Type B pancreatic cell (in vitro differentiated cells): Measurements from ENCODE around the gene APOH. TPM values are rescaled to one million over a fixed set of nuclear protein-coding genes. Genes with fewer than 3 reads are reported as not detected.

ENCODE experiments used
- DNase-seq: peaks from one replicate; pipeline ENCODE4 v3.0.0; 2021; ENCODE audit warnings: mixed read lengths; ENCODE audit not compliant: unreplicated experiment; ENCODE audit errors: extremely low spot score
- H3K27ac Mint-ChIP-seq: 2 replicates; pipeline ENCODE4 v1.8.0; 2021; ENCODE audit warnings: mild to moderate bottlenecking, mixed read lengths
- H3K27me3 Mint-ChIP-seq: 2 replicates; pipeline ENCODE4 v1.8.0; 2021; ENCODE audit warnings: mixed read lengths
- H3K36me3 Mint-ChIP-seq: 2 replicates; pipeline ENCODE4 v1.8.0; 2021; ENCODE audit warnings: mixed read lengths
- H3K4me1 Mint-ChIP-seq: one replicate; pipeline ENCODE4 v1.8.0; 2021; ENCODE audit warnings: mixed read lengths; ENCODE audit not compliant: unreplicated experiment
- H3K4me3 Mint-ChIP-seq: 2 replicates; pipeline ENCODE4 v1.8.0; 2021; ENCODE audit warnings: mild to moderate bottlenecking, mixed read lengths
- H3K9me3 Mint-ChIP-seq: 2 replicates; pipeline ENCODE4 v1.8.0; 2021; ENCODE audit warnings: mixed read lengths
- total RNA-seq: library from RNA; stranded (reverse); gene quantifications from 2 replicates; pipeline ENCODE4 v1.2.1, GENCODE V29; 2021; ENCODE audit warnings: low replicate concordance
- TF ChIP-seq, protein P1 (sequence below): fragments of 200-600 bp; sonication (generic); conservative IDR thresholded peaks from 2 replicates; pipeline ENCODE4 v1.5.0; 2021; ENCODE audit warnings: antibody characterized with exemption, mild to moderate bottlenecking

APOH gene
- total RNA-seq, 1 donor from 2014 or later = 4.1 TPM

DNA sequence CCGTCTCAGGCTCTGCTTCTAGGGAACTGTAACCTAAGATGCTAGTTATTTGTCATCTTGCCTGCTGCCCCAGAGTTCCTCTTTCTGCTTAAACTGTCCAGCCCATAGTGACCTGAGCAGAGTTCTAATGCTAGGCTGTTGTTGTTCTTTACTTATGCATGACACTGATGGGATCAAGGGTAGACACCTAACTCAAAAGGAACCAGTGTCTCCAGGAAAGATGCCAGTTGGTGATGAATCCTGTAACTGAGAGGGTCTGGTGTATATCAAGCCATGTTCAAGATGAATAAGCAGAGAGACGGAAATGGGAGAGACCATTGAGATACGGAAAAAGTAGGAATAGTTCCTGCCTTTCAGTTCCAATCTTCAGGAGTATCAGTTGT is 13.7 kb downstream of the APOH start:
- H3K27ac Mint-ChIP-seq = no peak overlapping the region
- TF ChIP-seq, protein P1, sequence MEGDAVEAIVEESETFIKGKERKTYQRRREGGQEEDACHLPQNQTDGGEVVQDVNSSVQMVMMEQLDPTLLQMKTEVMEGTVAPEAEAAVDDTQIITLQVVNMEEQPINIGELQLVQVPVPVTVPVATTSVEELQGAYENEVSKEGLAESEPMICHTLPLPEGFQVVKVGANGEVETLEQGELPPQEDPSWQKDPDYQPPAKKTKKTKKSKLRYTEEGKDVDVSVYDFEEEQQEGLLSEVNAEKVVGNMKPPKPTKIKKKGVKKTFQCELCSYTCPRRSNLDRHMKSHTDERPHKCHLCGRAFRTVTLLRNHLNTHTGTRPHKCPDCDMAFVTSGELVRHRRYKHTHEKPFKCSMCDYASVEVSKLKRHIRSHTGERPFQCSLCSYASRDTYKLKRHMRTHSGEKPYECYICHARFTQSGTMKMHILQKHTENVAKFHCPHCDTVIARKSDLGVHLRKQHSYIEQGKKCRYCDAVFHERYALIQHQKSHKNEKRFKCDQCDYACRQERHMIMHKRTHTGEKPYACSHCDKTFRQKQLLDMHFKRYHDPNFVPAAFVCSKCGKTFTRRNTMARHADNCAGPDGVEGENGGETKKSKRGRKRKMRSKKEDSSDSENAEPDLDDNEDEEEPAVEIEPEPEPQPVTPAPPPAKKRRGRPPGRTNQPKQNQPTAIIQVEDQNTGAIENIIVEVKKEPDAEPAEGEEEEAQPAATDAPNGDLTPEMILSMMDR = no peak

DNA sequence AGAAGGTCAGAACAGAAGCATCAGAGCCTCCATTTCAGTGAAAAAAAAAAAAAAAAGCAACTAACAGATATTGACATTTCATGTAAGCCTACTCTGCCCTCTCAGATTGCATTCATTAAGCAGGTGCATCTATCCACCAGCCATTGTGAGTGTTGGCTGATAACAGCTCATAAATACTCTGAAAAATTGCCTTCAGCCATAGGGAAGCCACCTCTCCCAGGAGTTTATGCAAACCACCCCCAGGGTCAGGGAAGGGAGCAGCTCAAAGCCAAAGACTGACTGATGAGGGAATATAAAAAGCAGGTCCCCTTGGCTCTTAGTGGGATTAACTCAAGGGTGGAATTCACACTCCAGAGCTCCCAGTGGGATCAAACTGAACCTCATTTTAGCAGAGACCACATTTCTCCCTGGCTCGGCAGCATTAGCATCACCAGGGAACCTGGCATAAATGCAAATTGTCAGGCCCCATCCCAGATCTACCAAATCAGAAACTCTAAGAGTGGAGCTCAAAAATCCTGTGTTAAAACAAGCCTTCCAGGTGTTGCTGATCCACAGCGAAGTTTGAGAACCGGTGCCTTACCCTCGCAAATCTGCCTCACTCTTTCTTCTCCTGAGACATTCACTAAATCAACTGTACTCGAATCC is 14.2 kb downstream of the APOH start:
- TF ChIP-seq, protein P1 = no peak
- H3K4me1 Mint-ChIP-seq = no peaks in the 10 kb centered on the region
- DNase-seq = no peak
- H3K27me3 Mint-ChIP-seq = peaks cover 6% of the 10 kb centered on the region
- H3K27ac Mint-ChIP-seq = no peak overlapping the region
- no peaks in the 10 kb centered on the region for H3K36me3 Mint-ChIP-seq
- H3K4me3 Mint-ChIP-seq = no peak overlapping the region
- H3K9me3 Mint-ChIP-seq = no peaks in the 10 kb centered on the region

More for the DNA sequence above, 13.7 kb downstream of the APOH start:
- H3K4me1 Mint-ChIP-seq = no peaks in the 10 kb centered on the region
- H3K27me3 Mint-ChIP-seq = peaks cover 6% of the 10 kb centered on the region
- H3K4me3 Mint-ChIP-seq = no peak overlapping the region
- no peaks in the 10 kb centered on the region for H3K9me3 Mint-ChIP-seq
- DNase-seq = no peak
- H3K36me3 Mint-ChIP-seq = no peaks in the 10 kb centered on the region

DNA sequence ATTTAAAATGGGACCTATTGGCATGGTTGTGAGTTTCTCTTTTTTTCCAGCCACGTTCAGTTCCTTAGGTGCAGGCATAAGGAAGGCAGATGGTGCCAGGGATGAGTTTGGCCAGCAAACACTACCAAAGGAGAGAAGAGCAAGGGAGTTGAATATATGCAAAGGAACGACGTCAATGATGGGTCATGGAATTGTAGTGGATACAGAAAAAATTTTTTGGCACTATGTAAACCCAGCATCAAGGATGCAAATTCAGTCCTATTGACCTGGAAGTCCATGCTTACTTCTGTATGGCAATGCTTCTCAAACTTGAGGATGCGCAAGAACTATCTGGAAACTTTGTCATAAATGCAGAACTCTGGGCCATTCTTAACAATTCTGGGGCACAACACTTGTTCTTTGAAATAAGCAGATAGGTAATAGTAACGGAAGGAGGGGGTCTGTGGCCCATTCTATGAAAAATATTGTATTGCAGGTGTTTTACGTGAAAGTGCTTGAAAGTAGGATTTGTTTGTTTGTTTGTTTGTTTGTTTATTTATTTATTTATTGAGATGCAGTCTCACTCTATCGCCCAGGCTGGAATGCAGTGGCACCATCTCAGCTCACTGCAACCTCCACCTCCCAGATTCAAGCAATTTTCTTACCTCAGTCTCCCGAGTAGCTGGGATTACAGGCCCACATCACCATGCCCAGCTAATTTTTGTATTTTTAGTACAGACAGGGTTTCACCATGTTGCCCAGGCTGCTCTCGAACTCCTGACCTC is 18.0 kb downstream of the APOH start:
- Mint-ChIP-seq H3K4me1 (no peaks in the 10 kb centered on the region), H3K36me3 (no peaks in the 10 kb centered on the region), H3K9me3 (peaks cover 6% of the 10 kb centered on the region), H3K27me3 (no peaks in the 10 kb centered on the region), H3K27ac (no peak overlapping the region), H3K4me3 (no peak overlapping the region)
- TF ChIP-seq, protein P1 = no peak
- DNase-seq = no peak

DNA sequence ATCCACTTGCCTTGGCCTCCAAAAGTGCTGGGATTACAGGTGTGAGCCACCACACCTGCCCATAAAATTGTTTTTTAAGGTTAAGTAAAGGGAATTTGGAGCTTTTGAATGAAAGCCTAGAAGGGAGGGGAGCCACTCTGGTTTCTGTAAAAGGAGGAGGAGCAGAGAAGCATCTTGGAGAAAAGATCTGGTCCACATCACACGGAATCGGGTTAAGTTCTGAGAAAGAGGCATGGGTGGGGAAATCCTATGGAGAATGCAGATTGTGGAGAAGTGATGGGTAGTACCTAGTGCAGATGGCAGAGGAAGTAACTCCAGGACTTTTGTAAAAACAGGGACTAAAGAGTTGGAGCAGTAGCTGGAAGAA is 19.0 kb downstream of the APOH start:
- no peak overlapping the region for H3K27ac Mint-ChIP-seq
- H3K4me3 Mint-ChIP-seq = no peak overlapping the region
- H3K9me3 Mint-ChIP-seq = peaks cover 6% of the 10 kb centered on the region
- H3K4me1 Mint-ChIP-seq = no peaks in the 10 kb centered on the region
- no peak for DNase-seq
- no peaks in the 10 kb centered on the region for H3K36me3 Mint-ChIP-seq
- H3K27me3 Mint-ChIP-seq = no peaks in the 10 kb centered on the region
- TF ChIP-seq, protein P1 = no peak

DNA sequence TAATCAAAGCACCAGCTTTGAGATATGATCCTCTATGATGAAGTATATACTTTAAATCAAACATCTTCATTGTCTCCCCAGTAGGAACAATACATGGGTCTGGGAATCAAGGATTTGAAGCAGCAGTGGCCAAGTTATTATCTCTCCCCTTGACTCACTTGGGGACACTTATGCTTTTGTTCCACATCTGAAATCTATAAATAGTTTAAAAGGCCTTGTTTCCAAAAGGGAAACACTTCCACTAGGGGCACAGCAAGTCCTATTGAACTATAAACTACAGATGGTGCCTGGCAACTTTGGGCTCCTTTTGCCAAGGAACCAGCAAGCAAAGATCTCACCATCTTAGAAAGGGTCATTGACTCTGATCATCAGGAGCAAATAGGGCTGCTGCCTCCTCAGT is 21.3 kb downstream of the APOH start:
- H3K4me3 Mint-ChIP-seq = no peak overlapping the region
- H3K9me3 Mint-ChIP-seq = peaks cover 10% of the 10 kb centered on the region
- DNase-seq = no peak
- H3K4me1 Mint-ChIP-seq = no peaks in the 10 kb centered on the region
- TF ChIP-seq, protein P1 = no peak
- H3K36me3 Mint-ChIP-seq = no peaks in the 10 kb centered on the region
- H3K27ac Mint-ChIP-seq = no peak overlapping the region
- no peaks in the 10 kb centered on the region for H3K27me3 Mint-ChIP-seq
